ENCODE results near the gene RMC1. TPM values are rescaled to one million over a fixed set of nuclear protein-coding genes. Genes with fewer than 3 reads are reported as not detected.

The RMC1 gene
- total and polyA plus RNA-seq, 2 of the 13 experiments (the other 11 are each of a cell fraction or from before 2014, with no cell fraction given), result 9.4 to 19.5 TPM

DNA sequence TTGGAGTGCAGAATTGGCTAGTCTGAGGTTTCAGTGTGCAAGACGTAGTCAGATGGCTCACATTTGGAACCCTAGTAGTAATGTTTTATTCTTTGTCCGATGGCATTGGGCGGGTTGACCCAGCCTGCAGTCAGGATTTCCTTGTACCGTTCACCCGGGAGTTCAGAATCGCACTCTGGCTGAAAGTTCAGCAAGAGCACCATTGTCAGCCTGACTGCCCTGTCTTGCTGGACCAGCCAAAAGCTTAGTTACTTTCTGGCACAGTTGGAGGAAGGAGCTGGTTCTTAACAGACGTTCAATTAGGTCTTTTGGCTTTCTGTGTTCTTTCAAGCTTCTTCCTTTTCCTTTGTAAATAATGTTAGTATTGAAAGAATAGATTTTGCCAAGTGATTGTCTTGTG is 18.6 kb downstream of the RMC1 start:
- BruUV-seq (replicated peaks), result no TSS peak
- WGBS (ENCODE audit: low lambda C conversion rate), result 97% methylated on average over 7 of the region's 7 CpGs
- H4K20me1 ChIP-seq (ENCODE audit: insufficient read depth, low read length), result no peaks in the 10 kb centered on the region
- H3K79me2 ChIP-seq (ENCODE audit: insufficient read depth, low read length), result no peaks in the 10 kb centered on the region
- H3K4me2 ChIP-seq (ENCODE audit: low read depth, low read length), result no peak overlapping the region
- FAIRE-seq (no peak), ATAC-seq (no peak), DNase-seq (ENCODE audit: low spot score) (no peak)
- H3K36me3 ChIP-seq (replicated peaks in 1 of 2; ENCODE audit: control insufficient read depth in 1 of 2, insufficient read depth in 2 of 2, low read length in 2 of 2), result peaks cover 13 to 70% of the 10 kb centered on the region in 2 experiments; a peak in 4 of 5 replicates
- H2AFZ ChIP-seq (ENCODE audit: low read length), result no peak overlapping the region
- POLR2A ChIA-PET, result no interaction called here
- CTCF ChIA-PET (ENCODE audit: low intra/inter-chr PET ratio, low total read pairs), result no interaction called here
- intact Hi-C loops (cut with micrococcal nuclease; ENCODE audit: unreplicated experiment) (no loop called here), in situ Hi-C loops (cut with HindIII; ENCODE audit: extremely low pct_ligation_motif_present, low pct_unique_long_range_greater_than_20kb) (no loop called here)
- 0 out of 2 replicates have a peak, but pooled peaks cover 6% of the 10 kb centered on the region for H3K4me1 ChIP-seq (ENCODE audit: insufficient read depth, low read length)
- no peak overlapping the region for H3K4me3 ChIP-seq (replicated peaks in 1 of 3; ENCODE audit: insufficient read depth in 1 of 3, low read depth in 2 of 3, low read length in 3 of 3)
- no peak overlapping the region for H3K9ac ChIP-seq (ENCODE audit: insufficient read depth, low read depth, low read length)
- no peak overlapping the region for H3K27ac ChIP-seq (ENCODE audit: extremely low read length, insufficient read depth, low read length)
- no peaks in the 10 kb centered on the region for H3K27me3 ChIP-seq (ENCODE audit: control insufficient read depth in 1 of 2, insufficient read depth in 2 of 2, low read length in 2 of 2)
- no peak for TF ChIP-seq ZNF207 (IDR thresholded peaks at IDR 0.05; ENCODE audit: borderline replicate concordance)
- no peak for TF ChIP-seq KLF12 (CRISPR knock-in tag; IDR thresholded peaks at IDR 0.05; ENCODE audit: borderline replicate concordance)
- no peak for TF ChIP-seq PHF5A (CRISPR knock-in tag; IDR thresholded peaks at IDR 0.05; ENCODE audit: low read depth, unreplicated experiment)
- no peak for TF ChIP-seq HNRNPL (IDR thresholded peaks at IDR 0.05; ENCODE audit: low read depth, low read length)
- TF ChIP-seq, protein P1, sequence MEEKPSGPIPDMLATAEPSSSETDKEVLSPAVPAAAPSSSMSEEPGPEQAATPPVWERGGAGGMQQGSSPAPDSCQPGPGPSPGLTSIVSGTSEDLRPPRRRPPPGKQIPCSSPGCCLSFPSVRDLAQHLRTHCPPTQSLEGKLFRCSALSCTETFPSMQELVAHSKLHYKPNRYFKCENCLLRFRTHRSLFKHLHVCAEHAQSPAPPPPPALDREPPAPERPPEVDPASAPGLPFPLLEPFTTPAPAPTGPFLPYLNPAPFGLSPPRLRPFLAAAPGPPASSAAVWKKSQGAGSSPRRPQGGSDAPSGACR (CRISPR knock-in tag; IDR thresholded peaks at IDR 0.05), result no peak
- no peak for TF ChIP-seq ZNF354B (CRISPR knock-in tag; IDR thresholded peaks at IDR 0.05)
- no peak for TF ChIP-seq ZMYM2 (CRISPR knock-in tag; IDR thresholded peaks at IDR 0.05)
- no peak for TF ChIP-seq HOXA9 (CRISPR knock-in tag; IDR thresholded peaks at IDR 0.05; ENCODE audit: borderline replicate concordance)
- TF ChIP-seq, protein P2, sequence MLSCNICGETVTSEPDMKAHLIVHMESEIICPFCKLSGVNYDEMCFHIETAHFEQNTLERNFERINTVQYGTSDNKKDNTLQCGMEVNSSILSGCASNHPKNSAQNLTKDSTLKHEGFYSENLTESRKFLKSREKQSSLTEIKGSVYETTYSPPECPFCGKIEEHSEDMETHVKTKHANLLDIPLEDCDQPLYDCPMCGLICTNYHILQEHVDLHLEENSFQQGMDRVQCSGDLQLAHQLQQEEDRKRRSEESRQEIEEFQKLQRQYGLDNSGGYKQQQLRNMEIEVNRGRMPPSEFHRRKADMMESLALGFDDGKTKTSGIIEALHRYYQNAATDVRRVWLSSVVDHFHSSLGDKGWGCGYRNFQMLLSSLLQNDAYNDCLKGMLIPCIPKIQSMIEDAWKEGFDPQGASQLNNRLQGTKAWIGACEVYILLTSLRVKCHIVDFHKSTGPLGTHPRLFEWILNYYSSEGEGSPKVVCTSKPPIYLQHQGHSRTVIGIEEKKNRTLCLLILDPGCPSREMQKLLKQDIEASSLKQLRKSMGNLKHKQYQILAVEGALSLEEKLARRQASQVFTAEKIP (CRISPR knock-in tag; IDR thresholded peaks at IDR 0.05; ENCODE audit: borderline replicate concordance), result no peak
- TF ChIP-seq, protein P3, sequence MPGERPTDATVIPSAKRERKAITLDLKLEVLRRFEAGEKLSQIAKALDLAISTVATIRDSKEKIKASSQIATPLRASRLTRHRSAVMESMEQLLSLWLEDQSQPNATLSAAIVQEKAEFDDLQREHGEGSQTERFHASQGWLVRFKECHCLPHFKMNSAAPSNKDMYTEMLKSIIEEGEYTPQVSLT (CRISPR knock-in tag; IDR thresholded peaks at IDR 0.05; ENCODE audit: borderline replicate concordance, low read depth), result no peak
- no peak for TF ChIP-seq SP1 (IDR thresholded peaks at IDR 0.05)
- no peak for TF ChIP-seq SP1 (CRISPR knock-in tag; IDR thresholded peaks at IDR 0.05)
- TF ChIP-seq SIN3B (IDR thresholded peaks at IDR 0.05; ENCODE audit: low read length), result no peak
- TF ChIP-seq ZNF724P (CRISPR knock-in tag; IDR thresholded peaks at IDR 0.05; ENCODE audit: borderline replicate concordance), result no peak
- no peak for TF ChIP-seq ZNF775 (CRISPR knock-in tag; IDR thresholded peaks at IDR 0.05; ENCODE audit: borderline replicate concordance)
- no peak for TF ChIP-seq TBX2 (CRISPR knock-in tag; IDR thresholded peaks at IDR 0.05; ENCODE audit: borderline replicate concordance)
- TF ChIP-seq, protein P4, sequence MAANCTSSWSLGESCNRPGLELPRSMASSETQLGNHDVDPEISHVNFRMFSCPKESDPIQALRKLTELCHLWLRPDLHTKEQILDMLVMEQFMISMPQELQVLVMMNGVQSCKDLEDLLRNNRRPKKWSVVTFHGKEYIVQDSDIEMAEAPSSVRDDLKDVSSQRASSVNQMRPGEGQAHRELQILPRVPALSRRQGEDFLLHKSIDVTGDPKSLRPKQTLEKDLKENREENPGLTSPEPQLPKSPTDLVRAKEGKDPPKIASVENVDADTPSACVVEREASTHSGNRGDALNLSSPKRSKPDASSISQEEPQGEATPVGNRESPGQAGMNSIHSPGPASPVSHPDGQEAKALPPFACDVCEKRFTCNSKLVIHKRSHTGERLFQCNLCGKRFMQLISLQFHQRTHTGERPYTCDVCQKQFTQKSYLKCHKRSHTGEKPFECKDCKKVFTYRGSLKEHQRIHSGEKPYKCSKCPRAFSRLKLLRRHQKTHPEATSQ (CRISPR knock-in tag; IDR thresholded peaks at IDR 0.05; ENCODE audit: borderline replicate concordance), result no peak
- TF ChIP-seq ZNF460 (CRISPR knock-in tag; IDR thresholded peaks at IDR 0.05; ENCODE audit: borderline replicate concordance), result no peak
- no peak for TF ChIP-seq LCORL (IDR thresholded peaks at IDR 0.05)
- TF ChIP-seq LCORL (CRISPR knock-in tag; IDR thresholded peaks at IDR 0.05), result no peak
- TF ChIP-seq HNRNPK (IDR thresholded peaks at IDR 0.05; ENCODE audit: low read depth, low read length, poor library complexity, severe bottlenecking), result no peak
- no peak for TF ChIP-seq KAT7 (CRISPR knock-in tag; IDR thresholded peaks at IDR 0.05; ENCODE audit: borderline replicate concordance)
- no peaks in the 10 kb centered on the region for H3K9me3 ChIP-seq (ENCODE audit: low read length)

Measured in HepG2 (cell line).